ENCODE results near the gene ABCB8.

DNA sequence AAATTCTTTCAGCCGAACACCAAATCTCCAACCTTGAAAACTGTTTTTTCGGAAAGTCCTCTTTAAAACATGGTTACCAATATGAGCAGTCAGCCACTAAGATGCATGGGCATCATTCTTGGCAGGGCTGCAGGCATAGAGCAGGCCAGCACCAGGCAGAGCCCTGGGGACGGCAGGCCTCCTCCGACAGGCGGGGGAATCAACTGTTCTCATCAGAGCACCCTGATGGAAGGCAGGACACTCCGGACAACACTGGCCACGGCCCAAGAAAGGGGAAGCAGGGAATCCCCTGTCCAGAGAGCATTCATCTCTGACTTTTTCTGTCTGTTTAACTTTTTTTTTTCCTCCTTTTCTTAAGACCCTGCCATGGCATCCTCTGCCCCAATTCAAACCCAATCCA, 38.8 kb upstream of the ABCB8 start:
- TF ChIP-seq ZFP69B (tag by site-specific recombination; IDR thresholded peaks at IDR 0.05) (no peak), ZNF658 (tag by site-specific recombination; IDR thresholded peaks at IDR 0.05) (no peak), ZNF350 (tag by site-specific recombination; IDR thresholded peaks at IDR 0.05) (no peak), ZNF24 (tag by site-specific recombination; IDR thresholded peaks at IDR 0.05) (no peak), ZBTB17 (tag by site-specific recombination; IDR thresholded peaks at IDR 0.05) (no peak), ZNF174 (tag by site-specific recombination; IDR thresholded peaks at IDR 0.05) (no peak), ZBTB49 (tag by site-specific recombination; IDR thresholded peaks at IDR 0.05; ENCODE audit: low read depth) (no peak), EGR2 (tag by site-specific recombination; IDR thresholded peaks at IDR 0.05; ENCODE audit: low read depth) (no peak)
- TF ChIP-seq, protein P1, sequence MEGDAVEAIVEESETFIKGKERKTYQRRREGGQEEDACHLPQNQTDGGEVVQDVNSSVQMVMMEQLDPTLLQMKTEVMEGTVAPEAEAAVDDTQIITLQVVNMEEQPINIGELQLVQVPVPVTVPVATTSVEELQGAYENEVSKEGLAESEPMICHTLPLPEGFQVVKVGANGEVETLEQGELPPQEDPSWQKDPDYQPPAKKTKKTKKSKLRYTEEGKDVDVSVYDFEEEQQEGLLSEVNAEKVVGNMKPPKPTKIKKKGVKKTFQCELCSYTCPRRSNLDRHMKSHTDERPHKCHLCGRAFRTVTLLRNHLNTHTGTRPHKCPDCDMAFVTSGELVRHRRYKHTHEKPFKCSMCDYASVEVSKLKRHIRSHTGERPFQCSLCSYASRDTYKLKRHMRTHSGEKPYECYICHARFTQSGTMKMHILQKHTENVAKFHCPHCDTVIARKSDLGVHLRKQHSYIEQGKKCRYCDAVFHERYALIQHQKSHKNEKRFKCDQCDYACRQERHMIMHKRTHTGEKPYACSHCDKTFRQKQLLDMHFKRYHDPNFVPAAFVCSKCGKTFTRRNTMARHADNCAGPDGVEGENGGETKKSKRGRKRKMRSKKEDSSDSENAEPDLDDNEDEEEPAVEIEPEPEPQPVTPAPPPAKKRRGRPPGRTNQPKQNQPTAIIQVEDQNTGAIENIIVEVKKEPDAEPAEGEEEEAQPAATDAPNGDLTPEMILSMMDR (tag by site-specific recombination; IDR thresholded peaks at IDR 0.05), result no peak

All from HEK293 (cell line).